ENCODE measurements around the gene VWC2. TPM values are rescaled to one million over a fixed set of nuclear protein-coding genes. Genes with fewer than 3 reads are reported as not detected.

VWC2 gene
- total and polyA plus RNA-seq, 7 experiments from 2014 or later: not detected

GRCh38 chr7:49768254-49768653, 5.2 kb upstream of the VWC2 start:
- H3K27me3 ChIP-seq (ENCODE audit: control insufficient read depth in 2 of 2, insufficient read depth in 2 of 2, low read length in 2 of 2): no peaks in the 10 kb centered on the region
- no peak overlapping the region for H3K4me3 Mint-ChIP-seq
- CTCF ChIA-PET: no interaction called here
- peaks cover 35 to 46% (median 41%) of the 10 kb centered on the region in 5 donors for H3K27me3 Mint-ChIP-seq
- POLR2A ChIA-PET: no interaction called here
- intact Hi-C loops (cut with micrococcal nuclease): no loop called here
- peaks cover 0 to 6% (median 3%) of the 10 kb centered on the region in 5 donors for H3K36me3 Mint-ChIP-seq
- no peak for DNase-seq
- H3K9me3 Mint-ChIP-seq: peaks cover 0 to 9% (median 0%) of the 10 kb centered on the region in 11 donors
- H3K4me3 ChIP-seq (ENCODE audit: low read length): no peak overlapping the region
- H3K4me1 Mint-ChIP-seq: peaks cover 3 to 11% (median 7%) of the 10 kb centered on the region in 7 donors
- no peak overlapping the region for H3K27ac Mint-ChIP-seq
- H3K4me1 ChIP-seq (ENCODE audit: control insufficient read depth in 2 of 2, insufficient read depth in 2 of 2, low read length in 2 of 2): no peaks in the 10 kb centered on the region
- no peak overlapping the region for H3K27ac ChIP-seq (ENCODE audit: low read depth, low read length)
- no peaks in the 10 kb centered on the region for H3K9me3 ChIP-seq (ENCODE audit: control insufficient read depth in 2 of 3, low read length in 3 of 3)
- ATAC-seq: no peak
- no peaks in the 10 kb centered on the region for H3K36me3 ChIP-seq (ENCODE audit: control insufficient read depth in 2 of 3, insufficient read depth in 3 of 3, low read length in 3 of 3)

GRCh38 chr7:49768835-49769234, 4.6 kb upstream of the VWC2 start:
- intact Hi-C loops (cut with micrococcal nuclease): no loop called here
- DNase-seq: no peak
- Histone ChIP-seq H3K27me3 (ENCODE audit: control insufficient read depth in 2 of 2, insufficient read depth in 2 of 2, low read length in 2 of 2) (no peaks in the 10 kb centered on the region), H3K4me1 (ENCODE audit: control insufficient read depth in 2 of 2, insufficient read depth in 2 of 2, low read length in 2 of 2) (no peaks in the 10 kb centered on the region), H3K9me3 (ENCODE audit: control insufficient read depth in 2 of 3, low read length in 3 of 3) (no peaks in the 10 kb centered on the region), H3K4me3 (ENCODE audit: low read length) (no peak overlapping the region), H3K36me3 (ENCODE audit: control insufficient read depth in 2 of 3, insufficient read depth in 3 of 3, low read length in 3 of 3) (no peaks in the 10 kb centered on the region), H3K27ac (ENCODE audit: low read depth, low read length) (no peak overlapping the region)
- Mint-ChIP-seq H3K4me1 (peaks cover 3 to 11% (median 7%) of the 10 kb centered on the region in 7 donors), H3K27ac (no peak overlapping the region), H3K4me3 (no peak overlapping the region), H3K27me3 (peaks cover 35 to 47% (median 41%) of the 10 kb centered on the region in 5 donors), H3K9me3 (peaks cover 0 to 9% (median 0%) of the 10 kb centered on the region in 11 donors), H3K36me3 (peaks cover 0 to 6% (median 3%) of the 10 kb centered on the region in 5 donors)
- ATAC-seq: no peak
- CTCF ChIA-PET: no interaction called here
- POLR2A ChIA-PET: no interaction called here

GRCh38 chr7:49769285-49769857, 4.1 kb upstream of the VWC2 start:
- no peak overlapping the region for H3K27ac Mint-ChIP-seq
- ChIA-PET CTCF (no interaction called here), POLR2A (no interaction called here)
- peaks cover 0 to 9% (median 0%) of the 10 kb centered on the region in 11 donors for H3K9me3 Mint-ChIP-seq
- no peaks in the 10 kb centered on the region for H3K4me1 ChIP-seq (ENCODE audit: control insufficient read depth in 2 of 2, insufficient read depth in 2 of 2, low read length in 2 of 2)
- peaks cover 35 to 47% (median 41%) of the 10 kb centered on the region in 5 donors for H3K27me3 Mint-ChIP-seq
- H3K36me3 ChIP-seq (ENCODE audit: control insufficient read depth in 2 of 3, insufficient read depth in 3 of 3, low read length in 3 of 3): no peaks in the 10 kb centered on the region
- H3K4me3 Mint-ChIP-seq: no peak overlapping the region
- H3K4me3 ChIP-seq (ENCODE audit: low read length): no peak overlapping the region
- intact Hi-C loops (cut with micrococcal nuclease): no loop called here
- peaks cover 3 to 11% (median 7%) of the 10 kb centered on the region in 7 donors for H3K4me1 Mint-ChIP-seq
- H3K36me3 Mint-ChIP-seq: peaks cover 0 to 6% (median 3%) of the 10 kb centered on the region in 5 donors
- no peaks in the 10 kb centered on the region for H3K9me3 ChIP-seq (ENCODE audit: control insufficient read depth in 2 of 3, low read length in 3 of 3)
- ATAC-seq (no peak), DNase-seq (no peak)
- no peaks in the 10 kb centered on the region for H3K27me3 ChIP-seq (ENCODE audit: control insufficient read depth in 2 of 2, insufficient read depth in 2 of 2, low read length in 2 of 2)
- no peak overlapping the region for H3K27ac ChIP-seq (ENCODE audit: low read depth, low read length)

- no peaks in the 10 kb centered on the region for H3K4me1 ChIP-seq (ENCODE audit: control insufficient read depth in 2 of 2, insufficient read depth in 2 of 2, low read length in 2 of 2)
- no peak for ATAC-seq
- H3K9me3 ChIP-seq (ENCODE audit: control insufficient read depth in 2 of 3, low read length in 3 of 3): no peaks in the 10 kb centered on the region
- H3K4me3 ChIP-seq (ENCODE audit: low read length): no peak overlapping the region
- H3K9me3 Mint-ChIP-seq: peaks cover 0 to 9% (median 0%) of the 10 kb centered on the region in 11 donors
- H3K36me3 Mint-ChIP-seq: peaks cover 0 to 6% (median 3%) of the 10 kb centered on the region in 5 donors
- no peaks in the 10 kb centered on the region for H3K27me3 ChIP-seq (ENCODE audit: control insufficient read depth in 2 of 2, insufficient read depth in 2 of 2, low read length in 2 of 2)
- intact Hi-C loops (cut with micrococcal nuclease): no loop called here
- H3K27me3 Mint-ChIP-seq: peaks cover 43 to 52% (median 46%) of the 10 kb centered on the region in 5 donors
- DNase-seq: no peak
- ChIA-PET POLR2A (no interaction called here), CTCF (no interaction called here)
- peaks cover 3 to 14% (median 10%) of the 10 kb centered on the region in 7 donors for H3K4me1 Mint-ChIP-seq
- H3K27ac ChIP-seq (ENCODE audit: low read depth, low read length): no peak overlapping the region
- H3K4me3 Mint-ChIP-seq: no peak overlapping the region
- no peaks in the 10 kb centered on the region for H3K36me3 ChIP-seq (ENCODE audit: control insufficient read depth in 2 of 3, insufficient read depth in 3 of 3, low read length in 3 of 3)
- no peak overlapping the region for H3K27ac Mint-ChIP-seq
Measured at GRCh38 chr7:49770838-49771237, 2.6 kb upstream of the VWC2 start.

- Mint-ChIP-seq H3K4me3 (peak overlapping the region in 1 of 10 donors; percentile 5), H3K9me3 (peaks cover 0 to 6% (median 0%) of the 10 kb centered on the region in 11 donors), H3K27me3 (peaks cover 48 to 58% (median 53%) of the 10 kb centered on the region in 5 donors), H3K4me1 (peaks cover 3 to 14% (median 10%) of the 10 kb centered on the region in 7 donors), H3K27ac (no peak overlapping the region), H3K36me3 (peaks cover 0 to 6% (median 3%) of the 10 kb centered on the region in 5 donors)
- DNase-seq: no peak
- Histone ChIP-seq H3K4me3 (ENCODE audit: low read length) (no peak overlapping the region), H3K27ac (ENCODE audit: low read depth, low read length) (no peak overlapping the region), H3K36me3 (ENCODE audit: control insufficient read depth in 2 of 3, insufficient read depth in 3 of 3, low read length in 3 of 3) (no peaks in the 10 kb centered on the region), H3K9me3 (ENCODE audit: control insufficient read depth in 2 of 3, low read length in 3 of 3) (no peaks in the 10 kb centered on the region), H3K4me1 (ENCODE audit: control insufficient read depth in 2 of 2, insufficient read depth in 2 of 2, low read length in 2 of 2) (no peaks in the 10 kb centered on the region), H3K27me3 (ENCODE audit: control insufficient read depth in 2 of 2, insufficient read depth in 2 of 2, low read length in 2 of 2) (no peaks in the 10 kb centered on the region)
- intact Hi-C loops (cut with micrococcal nuclease): no loop called here
- CTCF ChIA-PET: no interaction called here
- ATAC-seq: no peak
- POLR2A ChIA-PET: no interaction called here
Measured at GRCh38 chr7:49771427-49772176, 1.8 kb upstream of the VWC2 start.

GRCh38 chr7:49772916-49773217, 571 bp upstream of the VWC2 start:
- Mint-ChIP-seq H3K27me3 (peaks cover 48 to 70% (median 62%) of the 10 kb centered on the region in 5 donors), H3K4me3 (peak overlapping the region in 9 of 10 donors; percentile 12 to 76 (median 44)), H3K36me3 (peaks cover 0 to 6% (median 3%) of the 10 kb centered on the region in 5 donors), H3K4me1 (peaks cover 3 to 14% (median 10%) of the 10 kb centered on the region in 7 donors), H3K27ac (peak overlapping the region in 1 of 9 donors; percentile 54), H3K9me3 (peaks cover 0 to 6% (median 0%) of the 10 kb centered on the region in 11 donors)
- Histone ChIP-seq H3K9me3 (ENCODE audit: control insufficient read depth in 2 of 3, low read length in 3 of 3) (no peaks in the 10 kb centered on the region), H3K4me1 (ENCODE audit: control insufficient read depth in 2 of 2, insufficient read depth in 2 of 2, low read length in 2 of 2) (no peaks in the 10 kb centered on the region), H3K4me3 (ENCODE audit: low read length) (no peak overlapping the region), H3K36me3 (ENCODE audit: control insufficient read depth in 2 of 3, insufficient read depth in 3 of 3, low read length in 3 of 3) (no peaks in the 10 kb centered on the region), H3K27me3 (ENCODE audit: control insufficient read depth in 2 of 2, insufficient read depth in 2 of 2, low read length in 2 of 2) (no peaks in the 10 kb centered on the region), H3K27ac (ENCODE audit: low read depth, low read length) (no peak overlapping the region)
- ATAC-seq (no peak), DNase-seq (no peak)
- intact Hi-C loops (cut with micrococcal nuclease): no loop called here
- ChIA-PET POLR2A (no interaction called here), CTCF (no interaction called here)
